Astrocyte of the spinal cord (primary cell): ENCODE measurements around the gene GRID1.

Experiments
- DNase-seq: peaks from one replicate; pipeline ENCODE4 v3.0.0; 2011; ENCODE audit warnings: low read depth, low spot score
- H3K4me3 ChIP-seq: 2 replicates; pipeline ENCODE4 v1.5.1; 2011; ENCODE audit warnings: low read depth, mild to moderate bottlenecking, low read length, moderate library complexity
- in situ Hi-C: cut with HindIII; loops from 2 replicates; pipeline ENCODE4 v1.10.0; 2017; ENCODE audit warnings: low sequenced_read_pairs
- TF ChIP-seq, protein P1 (sequence below): IDR thresholded peaks from 2 replicates; pipeline ENCODE4 v1.5.1; 2012; ENCODE audit warnings: low read depth, mild to moderate bottlenecking, low read length, inconsistent platforms

The GRID1 gene

DNA sequence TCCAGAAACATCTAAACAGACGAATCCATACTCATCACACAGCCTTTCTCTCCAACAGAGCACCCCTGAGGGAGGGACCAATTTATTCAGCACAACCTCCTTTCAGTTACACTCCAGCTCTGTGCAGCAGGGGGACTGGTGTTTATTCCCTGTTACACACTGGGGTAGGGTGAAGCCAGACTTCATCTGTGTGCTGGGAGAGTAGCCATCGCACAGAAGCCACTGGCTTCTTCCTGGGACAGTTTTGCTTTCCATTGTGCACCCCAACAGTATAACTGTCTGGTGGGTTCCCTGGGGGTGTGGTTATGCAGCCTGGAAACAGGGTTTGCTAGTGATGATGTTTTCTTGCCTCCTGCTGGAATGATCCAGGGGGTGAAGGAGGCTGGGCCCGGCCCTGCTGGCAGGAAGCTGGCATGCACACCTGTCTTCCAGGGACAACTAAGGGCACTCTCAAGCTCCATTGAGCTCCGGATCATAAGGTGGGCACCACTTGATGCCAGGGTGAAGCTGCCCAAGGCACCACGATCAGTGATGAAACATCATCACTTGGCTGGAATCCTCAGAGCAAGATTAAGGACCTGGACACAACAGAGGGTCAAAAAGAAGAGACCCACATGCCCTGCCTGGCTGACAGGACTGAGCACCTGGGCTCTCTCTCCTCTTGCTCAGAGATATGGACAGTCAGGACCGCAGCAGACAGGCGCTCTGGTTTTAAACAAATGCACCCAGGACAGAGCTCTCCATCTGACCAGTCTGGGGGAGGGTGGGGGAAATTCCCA lies 293.2 kb downstream of the GRID1 start:
- no peak for DNase-seq
- TF ChIP-seq, protein P1, sequence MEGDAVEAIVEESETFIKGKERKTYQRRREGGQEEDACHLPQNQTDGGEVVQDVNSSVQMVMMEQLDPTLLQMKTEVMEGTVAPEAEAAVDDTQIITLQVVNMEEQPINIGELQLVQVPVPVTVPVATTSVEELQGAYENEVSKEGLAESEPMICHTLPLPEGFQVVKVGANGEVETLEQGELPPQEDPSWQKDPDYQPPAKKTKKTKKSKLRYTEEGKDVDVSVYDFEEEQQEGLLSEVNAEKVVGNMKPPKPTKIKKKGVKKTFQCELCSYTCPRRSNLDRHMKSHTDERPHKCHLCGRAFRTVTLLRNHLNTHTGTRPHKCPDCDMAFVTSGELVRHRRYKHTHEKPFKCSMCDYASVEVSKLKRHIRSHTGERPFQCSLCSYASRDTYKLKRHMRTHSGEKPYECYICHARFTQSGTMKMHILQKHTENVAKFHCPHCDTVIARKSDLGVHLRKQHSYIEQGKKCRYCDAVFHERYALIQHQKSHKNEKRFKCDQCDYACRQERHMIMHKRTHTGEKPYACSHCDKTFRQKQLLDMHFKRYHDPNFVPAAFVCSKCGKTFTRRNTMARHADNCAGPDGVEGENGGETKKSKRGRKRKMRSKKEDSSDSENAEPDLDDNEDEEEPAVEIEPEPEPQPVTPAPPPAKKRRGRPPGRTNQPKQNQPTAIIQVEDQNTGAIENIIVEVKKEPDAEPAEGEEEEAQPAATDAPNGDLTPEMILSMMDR = no peak
- in situ Hi-C loops = no loop called here
- H3K4me3 ChIP-seq = no peak overlapping the region

DNA sequence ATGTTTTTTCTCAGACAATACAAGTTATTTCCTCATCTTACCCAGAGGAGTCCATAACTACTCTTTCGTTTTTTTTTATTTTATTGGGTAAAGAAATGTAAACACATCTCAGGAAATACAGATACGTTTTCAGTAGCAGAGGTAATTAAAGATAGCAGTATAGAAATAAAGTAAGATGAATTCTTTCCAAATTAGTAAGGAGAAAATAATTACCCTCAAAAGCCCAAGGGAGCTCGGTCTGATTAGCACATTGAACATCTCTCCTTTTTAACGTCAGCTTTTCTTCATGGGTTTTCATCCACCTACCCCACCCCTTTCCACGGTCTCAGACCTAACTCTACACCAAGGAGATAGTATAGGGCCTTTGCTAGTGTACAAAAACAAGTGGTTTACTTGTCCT lies 294.2 kb downstream of the GRID1 start:
- H3K4me3 ChIP-seq = no peak overlapping the region
- in situ Hi-C loops = no loop called here
- TF ChIP-seq, protein P1 = no peak
- no peak for DNase-seq

DNA sequence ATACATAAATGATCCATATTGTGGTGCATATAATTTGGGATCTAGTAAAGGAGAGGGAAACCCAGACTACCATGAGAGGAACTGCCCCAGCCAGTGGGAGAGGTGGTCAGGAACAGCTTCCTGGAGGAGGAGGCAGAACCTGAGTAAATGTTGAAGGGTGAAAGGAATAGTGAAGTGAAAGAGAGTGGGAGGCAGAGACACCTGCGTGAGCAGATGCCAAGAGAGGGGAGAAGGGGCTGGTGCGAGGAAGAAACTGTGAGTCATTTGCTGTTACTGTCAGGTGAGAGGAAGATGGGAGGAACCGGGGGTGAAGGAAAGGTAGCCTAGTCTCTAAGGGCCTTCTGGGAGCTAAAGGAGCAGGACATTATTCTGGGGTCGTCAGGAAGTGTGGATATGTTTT lies 294.8 kb downstream of the GRID1 start:
- in situ Hi-C loops = no loop called here
- TF ChIP-seq, protein P1 = no peak
- DNase-seq = no peak

DNA sequence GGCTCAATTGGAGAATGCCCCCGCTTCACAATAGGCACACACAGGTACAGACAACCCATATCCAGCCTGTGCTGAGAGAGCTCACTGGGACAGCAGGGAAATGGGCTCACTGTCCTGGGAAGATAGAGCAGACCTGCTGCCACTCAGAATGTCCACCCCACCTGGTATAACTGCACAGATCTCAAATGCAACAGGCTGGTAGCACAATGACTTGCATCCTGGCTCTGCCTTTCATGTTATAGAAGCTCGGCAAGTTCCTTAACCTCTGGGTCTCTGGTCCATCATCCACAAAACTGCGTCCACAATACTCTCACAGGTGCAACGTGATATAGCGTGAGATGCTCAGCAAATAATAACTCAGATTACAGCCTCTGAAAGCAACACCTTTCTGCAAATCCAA lies 295.4 kb downstream of the GRID1 start:
- in situ Hi-C loops = no loop called here
- DNase-seq = no peak
- TF ChIP-seq, protein P1 = no peak
- H3K4me3 ChIP-seq = no peak overlapping the region

More for the DNA sequence above, 294.8 kb downstream of the GRID1 start:
- H3K4me3 ChIP-seq = no peak overlapping the region

DNA sequence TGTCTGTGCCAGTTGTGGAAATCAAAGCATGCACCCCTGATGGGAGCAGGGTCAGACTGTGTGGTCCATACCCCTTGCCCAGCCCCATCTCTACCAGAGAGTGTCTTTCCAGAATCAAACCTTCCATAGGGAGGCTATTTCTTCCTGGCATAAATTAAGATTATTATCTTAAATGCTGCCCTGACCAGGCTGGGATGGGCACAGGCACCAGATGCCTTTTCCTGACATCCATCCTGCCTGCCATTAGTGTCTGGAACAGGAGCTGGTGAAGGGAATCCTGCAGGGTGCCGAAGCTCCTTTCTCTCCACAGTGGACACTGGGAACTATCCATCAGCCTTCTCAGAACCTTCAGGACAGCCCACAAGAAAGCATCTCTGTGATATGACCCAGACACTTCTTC lies 296.3 kb downstream of the GRID1 start:
- in situ Hi-C loops = no loop called here
- no peak overlapping the region for H3K4me3 ChIP-seq
- TF ChIP-seq, protein P1 = no peak
- no peak for DNase-seq

DNA sequence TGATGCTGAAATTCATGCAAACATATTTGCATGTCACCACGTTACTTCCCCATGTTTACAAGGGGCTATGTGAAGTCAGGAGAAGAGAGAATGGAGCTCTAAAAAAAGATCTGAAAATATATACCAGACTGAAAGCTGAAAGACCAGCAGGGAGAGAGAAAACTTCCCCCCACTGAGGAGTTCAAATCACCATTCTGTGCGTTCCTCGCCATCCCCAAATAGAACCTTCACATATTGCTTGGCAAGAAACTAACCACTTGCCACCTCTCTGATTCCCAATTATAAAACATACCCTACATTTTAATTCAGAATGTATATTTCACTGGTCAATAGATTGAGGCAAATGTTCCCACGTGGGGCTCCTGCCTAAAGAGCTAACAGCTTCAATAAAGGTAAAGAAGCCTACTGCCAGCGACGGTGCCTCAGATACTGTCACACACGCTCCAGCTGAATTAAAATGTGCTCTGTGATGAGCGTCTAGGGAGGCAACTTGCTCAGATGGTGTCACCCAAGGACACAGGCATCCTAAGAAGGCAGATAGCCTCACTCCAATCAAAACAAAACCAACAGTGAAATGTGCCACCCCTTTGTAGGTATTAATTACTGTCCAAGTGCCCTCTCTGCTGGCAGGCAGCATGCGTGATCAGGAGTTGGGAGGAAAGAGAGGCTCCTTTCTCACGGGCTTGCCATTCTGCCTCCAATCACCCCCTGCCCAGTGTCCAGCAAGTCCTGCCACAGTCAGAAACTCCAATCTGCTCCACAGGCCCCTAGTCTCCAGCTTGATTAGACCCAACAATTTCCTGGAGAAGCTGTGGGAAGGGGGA lies 298.2 kb downstream of the GRID1 start:
- no peak for DNase-seq
- in situ Hi-C loops = no loop called here
- TF ChIP-seq, protein P1 = no peak
- H3K4me3 ChIP-seq = no peak overlapping the region
